GM12872 (cell line): ENCODE measurements around the gene CDC123.

Source experiments
- CTCF ChIP-seq: IDR thresholded peaks from 3 replicates; pipeline ENCODE4 v1.5.1; 2011; ENCODE audit warnings: low read depth, mild to moderate bottlenecking, low read length, moderate library complexity; ENCODE audit not compliant: insufficient read depth

The CDC123 gene

GRCh38 chr10:12262278-12262981, 66.4 kb downstream of the CDC123 start:
- TF ChIP-seq CTCF: no peak

- TF ChIP-seq CTCF: peak; percentile 72
Measured at GRCh38 chr10:12264204-12264940, 68.4 kb downstream of the CDC123 start.

GRCh38 chr10:12269056-12269455, 73.1 kb downstream of the CDC123 start:
- TF ChIP-seq CTCF: no peak

GRCh38 chr10:12271210-12271540, 75.2 kb downstream of the CDC123 start:
- TF ChIP-seq CTCF: no peak

GRCh38 chr10:12279281-12279680, 83.3 kb downstream of the CDC123 start:
- TF ChIP-seq CTCF: no peak

GRCh38 chr10:12287772-12288171, 91.8 kb downstream of the CDC123 start:
- TF ChIP-seq CTCF: no peak

GRCh38 chr10:12299222-12299965, 103.4 kb downstream of the CDC123 start:
- TF ChIP-seq CTCF: no peak
